Neuronal stem cell (in vitro differentiated cells): Measurements from ENCODE around the gene TC2N.
"Not testable (repeated sequence)": the region's sequence is repeated elsewhere in the genome, so short reads cannot be mapped to it uniquely, and the experiment has no call there.

Experiments
- DNase-seq: peaks from one replicate; pipeline ENCODE4 v3.0.0-alpha.2; 2013; ENCODE audit warnings: low spot score
- H2AFZ ChIP-seq: one replicate; pipeline ENCODE4 v1.6.1; 2013; ENCODE audit warnings: mild to moderate bottlenecking, low read length, inconsistent platforms
- H2AK5ac ChIP-seq: 2 replicates; pipeline ENCODE4 v1.6.1; 2013; ENCODE audit warnings: low read depth, mild to moderate bottlenecking, inconsistent platforms, low read length, moderate library complexity, mixed read lengths
- H2BK120ac ChIP-seq: 2 replicates; pipeline ENCODE4 v1.6.1; 2013; ENCODE audit warnings: low read depth, mild to moderate bottlenecking, inconsistent platforms, low read length, moderate library complexity, mixed read lengths
- H2BK12ac ChIP-seq: one replicate; pipeline ENCODE4 v1.6.1; 2013; ENCODE audit warnings: low read length, inconsistent platforms
- H2BK15ac ChIP-seq: 2 replicates; pipeline ENCODE4 v1.6.1; 2013; ENCODE audit warnings: mild to moderate bottlenecking, low read length, inconsistent platforms, mixed read lengths
- H2BK5ac ChIP-seq: one replicate; pipeline ENCODE4 v1.6.1; 2013; ENCODE audit warnings: inconsistent platforms, mild to moderate bottlenecking, low read length, moderate library complexity
- H3K14ac ChIP-seq: one replicate; pipeline ENCODE4 v1.6.1; 2013; ENCODE audit warnings: low read length, inconsistent platforms
- H3K18ac ChIP-seq: 2 replicates; pipeline ENCODE4 v1.6.1; 2013; ENCODE audit warnings: low read length, inconsistent platforms
- H3K23ac ChIP-seq: 2 replicates; pipeline ENCODE4 v1.6.1; 2013; ENCODE audit warnings: low read depth, mild to moderate bottlenecking, mixed read lengths, low read length, inconsistent platforms; ENCODE audit not compliant: poor library complexity
- H3K27ac ChIP-seq: replicated peaks from 3 replicates; pipeline ENCODE4 v1.5.1; 2013; ENCODE audit warnings: low read length, inconsistent platforms
- H3K27me3 ChIP-seq, 3 experiments: 2 replicates each; pipeline ENCODE4 v1.6.1; 2013; ENCODE audit warnings: low read length in 3 of 3, mild to moderate bottlenecking in 2 of 3, inconsistent platforms in 1 of 3, low read depth in 1 of 3, mixed read lengths in 1 of 3, moderate library complexity in 1 of 3; ENCODE audit not compliant: control insufficient read depth in 3 of 3, insufficient read depth in 3 of 3
- H3K36me3 ChIP-seq, 2 donors: replicated peaks in 1 of 2; 2 replicates each; pipeline ENCODE4 v1.6.1; 2013; ENCODE audit warnings: low read length in 2 of 2; ENCODE audit not compliant: control insufficient read depth in 2 of 2, insufficient read depth in 2 of 2
- H3K4ac ChIP-seq: 2 replicates; pipeline ENCODE4 v1.6.1; 2013; ENCODE audit warnings: inconsistent platforms, mild to moderate bottlenecking, low read length, moderate library complexity
- H3K4me1 ChIP-seq, 2 donors: 1 replicate in 1 of 2; 2 replicates in 1 of 2; pipeline ENCODE4 v1.6.1; 2013; ENCODE audit warnings: low read length in 2 of 2, low read depth in 1 of 2; ENCODE audit not compliant: control insufficient read depth in 2 of 2, insufficient read depth in 1 of 2
- H3K4me2 ChIP-seq: one replicate; pipeline ENCODE4 v1.6.1; 2013; ENCODE audit warnings: mild to moderate bottlenecking, low read length, inconsistent platforms; ENCODE audit not compliant: insufficient read depth, poor library complexity, severe bottlenecking
- H3K4me3 ChIP-seq, 2 donors: 2 replicates each; pipeline ENCODE4 v1.5.1; 2013; ENCODE audit warnings: low read length in 2 of 2, mild to moderate bottlenecking in 2 of 2, inconsistent platforms in 1 of 2, moderate library complexity in 1 of 2
- H3K79me1 ChIP-seq: one replicate; pipeline ENCODE4 v1.6.1; 2013; ENCODE audit warnings: low read depth, mild to moderate bottlenecking, inconsistent platforms, low read length, moderate library complexity
- H3K9ac ChIP-seq: one replicate; pipeline ENCODE4 v1.6.1; 2013; ENCODE audit warnings: mild to moderate bottlenecking, low read depth, low read length, inconsistent platforms; ENCODE audit not compliant: poor library complexity
- H3K9me3 ChIP-seq, 2 donors: replicated peaks in 1 of 2; 2 replicates each; pipeline versions ENCODE3 to v1.6.1; 2013; ENCODE audit warnings: low read length in 2 of 2, mild to moderate bottlenecking in 2 of 2, inconsistent platforms in 1 of 2, low read depth in 1 of 2, mixed read lengths in 1 of 2, moderate library complexity in 1 of 2; ENCODE audit not compliant: control insufficient read depth in 2 of 2, insufficient read depth in 1 of 2
- H4K8ac ChIP-seq: one replicate; pipeline ENCODE4 v1.6.1; 2013; ENCODE audit warnings: low read depth, mild to moderate bottlenecking, inconsistent platforms, low read length, moderate library complexity
- H4K91ac ChIP-seq: one replicate; pipeline ENCODE4 v1.6.1; 2013; ENCODE audit warnings: low read length, low read depth, mild to moderate bottlenecking, inconsistent platforms; ENCODE audit not compliant: poor library complexity
- WGBS, 2 donors: extraction: QIAGEN DNeasy Blood & Tissue Kit; methylation state at CpG; one replicate each; pipeline ENCODE4 v1.1.7; 2013; ENCODE audit warnings: missing lambda C conversion rate in 2 of 2, mixed read lengths in 1 of 2; ENCODE audit not compliant: insufficient read length in 2 of 2, insufficient replicate concordance in 1 of 2; ENCODE audit errors: extremely low coverage in 2 of 2; 5-methylcytosine and 5-hydroxymethylcytosine counted together

Gene TC2N

DNA sequence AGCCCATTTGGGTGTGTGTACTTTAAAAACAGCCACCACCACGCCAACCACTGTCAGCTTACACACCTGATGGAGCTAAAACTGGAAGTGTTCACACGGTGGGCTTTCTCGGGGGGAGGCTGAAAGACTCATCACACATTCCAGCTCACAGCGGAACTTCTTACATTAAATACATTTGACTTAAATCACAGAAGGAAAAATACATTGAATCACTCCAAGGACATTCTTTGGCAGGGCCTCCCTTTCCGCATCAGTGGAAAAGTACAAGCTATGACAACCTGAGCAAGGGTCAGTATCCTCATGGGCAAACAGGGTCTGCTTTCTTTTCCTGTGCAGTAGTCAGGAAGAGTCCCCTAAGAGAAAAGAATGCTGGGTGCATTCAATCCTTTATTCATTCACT lies 31.0 kb upstream of the TC2N start:
- Histone ChIP-seq H3K27ac (no peak overlapping the region), H4K91ac (no peak overlapping the region), H2AFZ (no peak overlapping the region), H2BK120ac (no peak overlapping the region), H3K36me3 (no peaks in the 10 kb centered on the region), H3K18ac (no peak overlapping the region), H3K23ac (no peak overlapping the region), H3K79me1 (no peaks in the 10 kb centered on the region), H2BK5ac (no peak overlapping the region), H2BK12ac (no peak overlapping the region), H3K4ac (no peak overlapping the region), H3K4me1 (peaks cover 2 to 6% of the 10 kb centered on the region in 2 donors), H2AK5ac (no peak overlapping the region), H3K9ac (no peak overlapping the region), H2BK15ac (no peak overlapping the region), H3K9me3 (no peaks in the 10 kb centered on the region), H3K27me3 (peaks cover 0 to 5% (median 0%) of the 10 kb centered on the region in 3 experiments), H3K14ac (no peak overlapping the region), H4K8ac (no peak overlapping the region), H3K4me2 (no peak overlapping the region), H3K4me3 (no peak overlapping the region)
- DNase-seq = no peak
- no CpG with 5 or more reads among the region's 5 CpGs for WGBS, 2 donors

DNA sequence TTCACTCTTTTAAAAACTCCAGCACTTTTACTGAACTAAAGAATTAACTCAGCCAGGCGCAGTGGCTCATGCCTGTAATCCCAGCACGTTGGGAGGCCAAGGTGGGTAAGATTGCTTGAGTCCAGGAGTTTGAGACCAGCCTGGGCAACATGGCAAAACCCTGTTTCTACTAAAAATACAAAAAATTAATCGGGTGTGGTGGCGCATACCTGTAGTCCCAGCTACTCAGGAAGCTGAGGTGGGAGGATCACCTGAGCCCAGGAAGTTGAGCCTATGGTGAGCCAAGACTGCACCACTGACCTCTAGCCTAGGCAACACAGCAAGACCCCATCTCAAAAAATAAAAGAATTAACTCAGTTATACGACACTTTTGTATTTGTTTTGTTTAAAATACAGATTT lies 30.4 kb upstream of the TC2N start:
- H4K91ac ChIP-seq, H3K4me3 ChIP-seq, H3K14ac ChIP-seq, H2BK12ac ChIP-seq, H4K8ac ChIP-seq, H3K9ac ChIP-seq, H3K18ac ChIP-seq, H3K79me1 ChIP-seq, H3K4me2 ChIP-seq, H3K27ac ChIP-seq, H3K27me3 ChIP-seq, H2BK120ac ChIP-seq, H3K23ac ChIP-seq, H2BK5ac ChIP-seq, H3K36me3 ChIP-seq, H3K4me1 ChIP-seq, DNase-seq, H3K9me3 ChIP-seq, H2AFZ ChIP-seq, H2AK5ac ChIP-seq, H3K4ac ChIP-seq, H2BK15ac ChIP-seq: not testable (repeated sequence)
- no CpG with 5 or more reads among the region's 5 CpGs for WGBS, 2 donors

DNA sequence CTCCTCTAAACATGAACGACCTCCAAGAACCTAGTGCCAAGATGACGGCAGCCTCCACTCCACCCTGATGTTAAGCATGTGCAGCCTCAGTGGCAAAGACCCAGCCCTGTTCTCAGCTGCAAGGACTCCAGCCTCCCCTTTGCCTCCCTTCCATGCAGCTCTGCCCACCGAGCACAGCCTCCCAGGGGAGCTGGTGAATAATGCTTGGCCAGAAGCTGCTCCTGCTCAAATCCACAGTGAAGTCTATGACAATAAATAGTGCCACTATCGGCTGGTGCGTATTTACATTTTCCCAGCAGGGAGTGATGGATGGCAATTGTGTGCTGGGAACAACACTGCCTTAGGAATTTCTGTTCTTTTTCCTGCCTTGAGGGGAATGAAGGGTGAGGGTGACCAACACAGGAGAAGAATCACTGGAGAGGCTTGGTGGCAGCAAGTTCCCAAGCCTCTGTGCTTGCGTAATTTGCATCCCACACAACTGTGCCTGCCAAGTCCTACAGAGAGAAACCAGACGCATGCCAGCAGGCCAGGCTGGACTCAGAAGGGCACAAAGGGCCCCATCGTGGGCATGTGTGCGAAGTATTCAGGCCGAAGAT lies 29.9 kb upstream of the TC2N start:
- no peak overlapping the region for H3K23ac ChIP-seq
- H3K9ac ChIP-seq = no peak overlapping the region
- no peak overlapping the region for H3K14ac ChIP-seq
- no peak overlapping the region for H3K4ac ChIP-seq
- H3K9me3 ChIP-seq = no peaks in the 10 kb centered on the region
- H3K4me1 ChIP-seq = peaks cover 2 to 6% of the 10 kb centered on the region in 2 donors
- H2BK120ac ChIP-seq = no peak overlapping the region
- WGBS, 2 donors = no CpG with 5 or more reads among the region's 10 CpGs
- no peak overlapping the region for H2BK12ac ChIP-seq
- H4K91ac ChIP-seq = no peak overlapping the region
- H2BK15ac ChIP-seq = no peak overlapping the region
- H3K27ac ChIP-seq = no peak overlapping the region
- no peaks in the 10 kb centered on the region for H3K36me3 ChIP-seq
- no peak for DNase-seq
- H3K18ac ChIP-seq = peak overlapping the region; percentile 32
- no peak overlapping the region for H3K4me2 ChIP-seq
- no peak overlapping the region for H2AFZ ChIP-seq
- peaks cover 0 to 5% (median 0%) of the 10 kb centered on the region in 3 experiments for H3K27me3 ChIP-seq
- H2AK5ac ChIP-seq = no peak overlapping the region
- H3K4me3 ChIP-seq = no peak overlapping the region
- peak overlapping the region; percentile 7 for H2BK5ac ChIP-seq
- no peaks in the 10 kb centered on the region for H3K79me1 ChIP-seq
- no peak overlapping the region for H4K8ac ChIP-seq

DNA sequence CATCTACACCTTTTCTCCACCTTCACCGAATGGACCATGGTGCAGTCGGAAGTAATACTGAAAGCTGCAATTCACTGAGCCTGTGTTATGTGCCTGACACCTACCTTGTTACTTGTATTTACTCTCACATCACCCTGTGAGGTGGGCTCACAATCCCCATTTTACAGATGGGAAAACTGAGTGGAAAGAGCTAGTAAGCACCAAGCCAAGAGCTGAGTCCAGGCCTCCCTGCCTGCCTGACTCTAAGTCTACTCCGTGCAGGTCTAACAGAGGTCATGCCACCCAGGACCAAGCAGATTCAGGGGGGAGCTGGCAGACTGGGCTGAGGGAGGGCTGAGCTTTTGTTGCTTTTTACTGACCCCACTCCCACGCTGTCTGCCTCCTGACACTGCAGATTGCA lies 29.1 kb upstream of the TC2N start:
- H3K4me1 ChIP-seq = peaks cover 2 to 5% of the 10 kb centered on the region in 2 donors
- no peak overlapping the region for H3K18ac ChIP-seq
- no peak overlapping the region for H2BK5ac ChIP-seq
- H3K27ac ChIP-seq = no peak overlapping the region
- no peak overlapping the region for H3K9ac ChIP-seq
- no peak overlapping the region for H2BK120ac ChIP-seq
- no peak overlapping the region for H2BK12ac ChIP-seq
- no peak for DNase-seq
- no peak overlapping the region for H3K14ac ChIP-seq
- H3K36me3 ChIP-seq = no peaks in the 10 kb centered on the region
- no peak overlapping the region for H4K8ac ChIP-seq
- no peak overlapping the region for H2AFZ ChIP-seq
- no peak overlapping the region for H3K23ac ChIP-seq
- no peak overlapping the region for H3K4ac ChIP-seq
- WGBS, 2 donors = no CpG with 5 or more reads among the region's 4 CpGs
- H3K79me1 ChIP-seq = no peaks in the 10 kb centered on the region
- H3K4me3 ChIP-seq = no peak overlapping the region
- peaks cover 0 to 5% (median 0%) of the 10 kb centered on the region in 3 experiments for H3K27me3 ChIP-seq
- no peaks in the 10 kb centered on the region for H3K9me3 ChIP-seq
- no peak overlapping the region for H2BK15ac ChIP-seq
- H2AK5ac ChIP-seq = no peak overlapping the region
- H4K91ac ChIP-seq = no peak overlapping the region
- no peak overlapping the region for H3K4me2 ChIP-seq
